Gastrocnemius medialis (tissue), 4 donors: ENCODE measurements around the gene TYMP. TPM values are rescaled to one million over a fixed set of nuclear protein-coding genes. Genes with fewer than 3 reads are reported as not detected.

ENCODE experiments used
- ATAC-seq, 2 donors: fragments of 150-250 bp; one replicate each; pipeline ENCODE4 v1.9.1; 2016
- DNase-seq, 2 donors: peaks; one replicate each; pipeline ENCODE4 v3.0.0-alpha.2; 2019
- H3K27ac ChIP-seq, 4 donors: fragments of 200-600 bp; sonication (generic); 1 replicate in 1 of 4; 2 replicates in 3 of 4; pipeline ENCODE4 v1.5.1; 2016 to 2018; ENCODE audit warnings: mild to moderate bottlenecking in 2 of 4, moderate library complexity in 1 of 4
- H3K27me3 ChIP-seq, 3 donors: fragments of 200-600 bp; sonication (generic) in 2 of 3; 1 replicate in 1 of 3; 2 replicates in 2 of 3; pipeline versions ENCODE4 v1.5.1 to v1.6.0; 2016 to 2019; ENCODE audit warnings: mild to moderate bottlenecking in 1 of 3, moderate library complexity in 1 of 3
- H3K36me3 ChIP-seq, 2 donors: fragments of 200-600 bp; sonication (generic) in 1 of 2; one replicate each; pipeline ENCODE4 v1.5.1; 2017 to 2018
- H3K4me1 ChIP-seq, 2 donors: fragments of 200-600 bp; sonication (generic) in 1 of 2; one replicate each; pipeline ENCODE4 v1.5.1; 2016 to 2017; ENCODE audit warnings: mild to moderate bottlenecking in 2 of 2
- H3K4me3 ChIP-seq, 4 donors: fragments of 200-600 bp; sonication (generic) in 3 of 4; 1 replicate in 1 of 4; 2 replicates in 3 of 4; pipeline ENCODE4 v1.5.1; 2016 to 2019; ENCODE audit warnings: mild to moderate bottlenecking in 2 of 4
- H3K9me3 ChIP-seq, 3 donors: fragments of 200-600 bp; sonication (generic) in 2 of 3; 1 replicate in 1 of 3; 2 replicates in 2 of 3; pipeline ENCODE4 v1.5.1; 2016 to 2019
- POLR2A ChIP-seq, 2 donors: fragments of 450-650 bp; IDR thresholded peaks; one replicate each; pipeline ENCODE4 v1.6.1; 2017; ENCODE audit warnings: antibody characterized with exemption in 2 of 2, mild to moderate bottlenecking in 2 of 2, moderate library complexity in 2 of 2
- in situ Hi-C, 4 donors: fragments of 200-750 bp; cut with MboI; loops; one replicate each; pipeline versions ENCODE4 v1.15.0 to v1.8.0; 2017; ENCODE audit warnings: low sequenced_read_pairs in 4 of 4
- intact Hi-C: fragments of 100-400 bp; cut with DNase I; formaldehyde crosslinking; loops from one replicate; pipeline ENCODE4 v1.15.1; 2023; ENCODE audit warnings: low total_unique reads
- total RNA-seq, 4 donors: library from RNA; depleted of rRNA; stranded (reverse); fragments of >200 nt; gene quantifications; one replicate each; pipeline versions ENCODE4 v1.1.0 to v1.2.3, GENCODE V29; 2016
- TF ChIP-seq, protein P1 (sequence below), 5 experiments: fragments of 450-650 bp in 3 of 5; fragments of 200-600 bp in 2 of 5; sonication (generic) in 2 of 5; IDR thresholded peaks in 4 of 5; conservative IDR thresholded peaks in 1 of 5; 1 replicate in 4 of 5; 2 replicates in 1 of 5; pipeline ENCODE4 v1.5.1; 2016 to 2019; ENCODE audit warnings: antibody characterized with exemption in 5 of 5, mild to moderate bottlenecking in 3 of 5, moderate library complexity in 3 of 5

The TYMP gene
- total RNA-seq, 4 donors from 2014 or later: 8.8 to 15.8 (median 11.8) TPM

- no peaks in the 10 kb centered on the region for H3K4me1 ChIP-seq
- peaks cover 0 to 11% (median 11%) of the 10 kb centered on the region in 3 donors for H3K27me3 ChIP-seq
- DNase-seq: no peak
- no peak overlapping the region for H3K4me3 ChIP-seq
- in situ Hi-C loops (no loop called here), intact Hi-C loops (no loop called here)
- TF ChIP-seq, protein P1, sequence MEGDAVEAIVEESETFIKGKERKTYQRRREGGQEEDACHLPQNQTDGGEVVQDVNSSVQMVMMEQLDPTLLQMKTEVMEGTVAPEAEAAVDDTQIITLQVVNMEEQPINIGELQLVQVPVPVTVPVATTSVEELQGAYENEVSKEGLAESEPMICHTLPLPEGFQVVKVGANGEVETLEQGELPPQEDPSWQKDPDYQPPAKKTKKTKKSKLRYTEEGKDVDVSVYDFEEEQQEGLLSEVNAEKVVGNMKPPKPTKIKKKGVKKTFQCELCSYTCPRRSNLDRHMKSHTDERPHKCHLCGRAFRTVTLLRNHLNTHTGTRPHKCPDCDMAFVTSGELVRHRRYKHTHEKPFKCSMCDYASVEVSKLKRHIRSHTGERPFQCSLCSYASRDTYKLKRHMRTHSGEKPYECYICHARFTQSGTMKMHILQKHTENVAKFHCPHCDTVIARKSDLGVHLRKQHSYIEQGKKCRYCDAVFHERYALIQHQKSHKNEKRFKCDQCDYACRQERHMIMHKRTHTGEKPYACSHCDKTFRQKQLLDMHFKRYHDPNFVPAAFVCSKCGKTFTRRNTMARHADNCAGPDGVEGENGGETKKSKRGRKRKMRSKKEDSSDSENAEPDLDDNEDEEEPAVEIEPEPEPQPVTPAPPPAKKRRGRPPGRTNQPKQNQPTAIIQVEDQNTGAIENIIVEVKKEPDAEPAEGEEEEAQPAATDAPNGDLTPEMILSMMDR (IDR thresholded peaks at IDR 0.05 in 4 of 5, conservative IDR thresholded peaks at IDR 0.05 in 1 of 5): no peak
- no peak for TF ChIP-seq POLR2A (IDR thresholded peaks at IDR 0.05)
- no peak overlapping the region for H3K27ac ChIP-seq
- no peak for ATAC-seq
- no peaks in the 10 kb centered on the region for H3K9me3 ChIP-seq
- H3K36me3 ChIP-seq: no peaks in the 10 kb centered on the region
These were observed 40.9 kb downstream of the TYMP start for GRCh38 chr22:50488886-50489285.

- in situ Hi-C loops: no loop called here
- no peak for TF ChIP-seq POLR2A (IDR thresholded peaks at IDR 0.05)
- TF ChIP-seq, protein P1 (IDR thresholded peaks at IDR 0.05 in 4 of 5, conservative IDR thresholded peaks at IDR 0.05 in 1 of 5): no peak
- peaks cover 3 to 18% (median 12%) of the 10 kb centered on the region in 3 donors for H3K27me3 ChIP-seq
These were observed 41.7 kb downstream of the TYMP start for GRCh38 chr22:50488006-50488677.

GRCh38 chr22:50487290-50488005 is 42.4 kb downstream of the TYMP start:
- peaks cover 10 to 25% (median 19%) of the 10 kb centered on the region in 3 donors for H3K27me3 ChIP-seq
- in situ Hi-C loops: no loop called here

More at GRCh38 chr22:50488006-50488677, 41.7 kb downstream of the TYMP start:
- no peaks in the 10 kb centered on the region for H3K4me1 ChIP-seq
- H3K9me3 ChIP-seq: no peaks in the 10 kb centered on the region
- intact Hi-C loops: no loop called here
- no peak overlapping the region for H3K4me3 ChIP-seq
- no peaks in the 10 kb centered on the region for H3K36me3 ChIP-seq
- no peak for DNase-seq
- H3K27ac ChIP-seq: no peak overlapping the region
- ATAC-seq: no peak

DNA sequence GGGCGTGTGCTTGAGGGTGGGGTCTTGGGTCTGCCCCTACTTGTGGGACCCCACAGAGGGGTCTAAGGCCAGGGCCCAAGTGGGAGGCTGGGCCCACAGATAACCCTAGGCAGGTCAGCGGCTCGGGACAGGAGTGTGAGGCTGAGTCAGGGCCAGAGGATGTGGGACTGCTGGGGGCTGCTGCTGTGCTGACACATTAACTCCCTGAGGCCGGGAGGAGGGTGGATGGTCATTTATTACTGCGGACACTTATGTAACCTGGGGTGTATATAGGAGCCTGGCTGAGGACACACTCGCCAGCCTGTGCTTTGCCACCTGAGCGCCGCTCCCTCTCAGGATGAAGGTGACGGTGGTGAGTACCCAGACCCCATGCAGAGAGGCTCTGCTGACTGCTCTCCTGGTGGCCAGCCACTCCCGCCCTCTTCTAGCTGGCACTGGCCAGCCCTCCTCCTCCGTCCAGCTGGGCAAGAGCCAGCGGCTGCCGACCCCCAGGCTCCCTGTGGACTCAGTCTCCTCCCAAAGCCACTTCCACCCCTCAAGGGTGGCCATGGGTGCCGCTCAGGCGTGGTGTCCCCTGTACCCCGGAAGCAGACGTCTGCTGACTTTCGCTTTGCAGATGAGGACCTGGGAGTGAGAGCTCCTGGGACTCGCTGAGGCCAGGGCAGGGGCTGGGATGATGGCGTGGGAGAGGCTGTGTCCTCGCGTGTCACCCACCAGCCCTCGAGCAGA is 43.1 kb downstream of the TYMP start, which contains the start of gene MIOX:
MIOX (plus strand) TSS at position 299 of the 729 bp plus-strand sequence; CDS start at position 338, 39 bp downstream.
- Histone ChIP-seq H3K36me3 (no peaks in the 10 kb centered on the region), H3K4me1 (no peaks in the 10 kb centered on the region), H3K9me3 (no peaks in the 10 kb centered on the region), H3K27me3 (peaks cover 18 to 32% (median 26%) of the 10 kb centered on the region in 3 donors), H3K4me3 (no peak within 1 kb of the TSS), H3K27ac (no peak within 1 kb of the TSS)
- intact Hi-C loops (no loop called here), in situ Hi-C loops (no loop called here)
- no peak for TF ChIP-seq POLR2A (IDR thresholded peaks at IDR 0.05)
- TF ChIP-seq, protein P1 (IDR thresholded peaks at IDR 0.05 in 4 of 5, conservative IDR thresholded peaks at IDR 0.05 in 1 of 5): no peak
- ATAC-seq: no peak
- DNase-seq: no peak

More at GRCh38 chr22:50487290-50488005, 42.4 kb downstream of the TYMP start:
- no peak for ATAC-seq
- no peak for DNase-seq
- no peak overlapping the region for H3K27ac ChIP-seq
- H3K4me3 ChIP-seq: no peak overlapping the region
- no peaks in the 10 kb centered on the region for H3K36me3 ChIP-seq
- no peaks in the 10 kb centered on the region for H3K4me1 ChIP-seq
- no peaks in the 10 kb centered on the region for H3K9me3 ChIP-seq
- intact Hi-C loops: no loop called here
- TF ChIP-seq, protein P1 (IDR thresholded peaks at IDR 0.05 in 4 of 5, conservative IDR thresholded peaks at IDR 0.05 in 1 of 5): no peak
- TF ChIP-seq POLR2A (IDR thresholded peaks at IDR 0.05): no peak
